MM.1S (cell line): ENCODE measurements around the gene OCRL.
"Not testable (repeated sequence)": the region's sequence is repeated elsewhere in the genome, so short reads cannot be mapped to it uniquely, and the experiment has no call there.

Experiments used
- CTCF ChIP-seq: fragments of 300-600 bp; sonication (generic); IDR thresholded peaks from 2 replicates; pipeline ENCODE4 v1.5.1; 2016; ENCODE audit warnings: antibody characterized with exemption, low read length, mixed read lengths
- EZH2 ChIP-seq: fragments of 300-600 bp; sonication (generic); optimal IDR thresholded peaks from 2 replicates; pipeline ENCODE3; 2017; ENCODE audit warnings: low read depth, mild to moderate bottlenecking, antibody characterized with exemption, low read length, mixed read lengths
- EZH2phosphoT487 ChIP-seq: fragments of 300-600 bp; sonication (generic); IDR thresholded peaks from 2 replicates; pipeline ENCODE4 v1.6.1; 2018; ENCODE audit warnings: antibody characterized with exemption, low read length

- TF ChIP-seq CTCF, EZH2, EZH2phosphoT487: not testable (repeated sequence)
Observed at GRCh38 chrX:129573652-129574051, 33.6 kb downstream of the OCRL start.
